HepG2 (cell line): ENCODE data around the gene RFC1. TPM values are rescaled to one million over a fixed set of nuclear protein-coding genes. Genes with fewer than 3 reads are reported as not detected.

Experiments
- ADNP ChIP-seq: sonication (generic); formaldehyde crosslinking; IDR thresholded peaks from 2 replicates; pipeline ENCODE4 v1.4.0; 2020; ENCODE audit warnings: missing genetic modification reagents
- ARNTL ChIP-seq: sonication (generic); formaldehyde crosslinking; IDR thresholded peaks from 2 replicates; pipeline ENCODE4 v1.4.0; 2020; ENCODE audit warnings: mild to moderate bottlenecking, missing genetic modification reagents
- ATAD3A ChIP-seq: sonication (generic); formaldehyde crosslinking; IDR thresholded peaks from 2 replicates; pipeline ENCODE4 v1.4.0; 2020; ENCODE audit warnings: missing genetic modification reagents
- ATF7 ChIP-seq, 2 experiments: fragments of 450-650 bp in 1 of 2; sonication (generic) in 1 of 2; formaldehyde crosslinking in 1 of 2; IDR thresholded peaks; 2 replicates each; pipeline versions ENCODE4 v1.4.0 to v1.6.1; 2016 to 2020; ENCODE audit warnings: antibody characterized with exemption in 1 of 2, mild to moderate bottlenecking in 1 of 2, missing genetic modification reagents in 1 of 2
- BCLAF1 ChIP-seq: fragments of 450-650 bp; IDR thresholded peaks from 2 replicates; pipeline ENCODE4 v1.6.1; 2017; ENCODE audit warnings: mild to moderate bottlenecking
- CTCF ChIP-seq: sonication (generic); formaldehyde crosslinking; IDR thresholded peaks from 2 replicates; pipeline ENCODE4 v1.5.0; 2020; ENCODE audit warnings: mild to moderate bottlenecking, missing genetic modification reagents, moderate library complexity
- ELK4 ChIP-seq: sonication (generic); formaldehyde crosslinking; IDR thresholded peaks from 2 replicates; pipeline ENCODE4 v1.9.0; 2021; ENCODE audit warnings: missing genetic modification reagents, borderline replicate concordance
- FOXJ3 ChIP-seq: sonication (generic); formaldehyde crosslinking; IDR thresholded peaks from 2 replicates; pipeline ENCODE4 v1.4.0; 2020; ENCODE audit warnings: missing genetic modification reagents, mild to moderate bottlenecking, borderline replicate concordance
- FOXP4 ChIP-seq: sonication (generic); formaldehyde crosslinking; IDR thresholded peaks from 2 replicates; pipeline ENCODE4 v1.4.0; 2020; ENCODE audit warnings: missing genetic modification reagents
- GPBP1L1 ChIP-seq: sonication (generic); formaldehyde crosslinking; IDR thresholded peaks from 2 replicates; pipeline ENCODE4 v1.5.0; 2020; ENCODE audit warnings: mild to moderate bottlenecking, missing genetic modification reagents
- HOMEZ ChIP-seq: IDR thresholded peaks from 2 replicates; pipeline ENCODE4 v1.6.1; 2016; ENCODE audit warnings: low read depth
- NBN ChIP-seq: fragments of 450-650 bp; conservative IDR thresholded peaks from 2 replicates; pipeline ENCODE4 v1.6.1; 2017
- NCOR1 ChIP-seq: fragments of 200-600 bp; sonication (generic); IDR thresholded peaks from 2 replicates; pipeline ENCODE4 v1.7.0; 2017; ENCODE audit warnings: antibody characterized with exemption, low read length, borderline replicate concordance
- SCMH1 ChIP-seq: sonication (generic); formaldehyde crosslinking; IDR thresholded peaks from 2 replicates; pipeline ENCODE4 v1.9.0; 2021; ENCODE audit warnings: missing genetic modification reagents, mild to moderate bottlenecking, borderline replicate concordance
- SRSF9 ChIP-seq: fragments of 200-400 bp; formaldehyde crosslinking; IDR thresholded peaks from 2 replicates; pipeline ENCODE4 v1.6.1; 2018; ENCODE audit warnings: borderline replicate concordance, mild to moderate bottlenecking, low read depth, low read length; ENCODE audit not compliant: insufficient read depth, poor library complexity, severe bottlenecking
- SSRP1 ChIP-seq: IDR thresholded peaks from 2 replicates; pipeline ENCODE4 v1.6.1; 2016; ENCODE audit warnings: control low read depth
- ZNF253 ChIP-seq: sonication (generic); formaldehyde crosslinking; IDR thresholded peaks from 2 replicates; pipeline ENCODE4 v1.8.0; 2022; ENCODE audit warnings: mild to moderate bottlenecking, missing genetic modification reagents, borderline replicate concordance
- ZNF550 ChIP-seq: sonication (generic); formaldehyde crosslinking; IDR thresholded peaks from 2 replicates; pipeline ENCODE4 v1.4.0; 2020; ENCODE audit warnings: mild to moderate bottlenecking, missing genetic modification reagents, borderline replicate concordance
- ZNF557 ChIP-seq: sonication (generic); formaldehyde crosslinking; IDR thresholded peaks from 2 replicates; pipeline ENCODE4 v1.4.0; 2020; ENCODE audit warnings: missing genetic modification reagents
- ZNF629 ChIP-seq: sonication (generic); formaldehyde crosslinking; conservative IDR thresholded peaks from 2 replicates; pipeline ENCODE4 v1.5.0; 2020; ENCODE audit warnings: missing genetic modification reagents
- polyA plus RNA-seq, 8 experiments: library from polyadenylated mRNA; depleted of rRNA in 3 of 8; stranded (reverse) in 7 of 8; unstranded in 1 of 8; fragments of >200 nt; fragmentation: Illumina TruSeq in 4 of 8; extraction: Trizol in 4 of 8; gene quantifications; 2 replicates each; pipeline versions ENCODE4 v1.2.1 to v1.2.3, GENCODE V29; 2011 to 2016; ENCODE audit warnings: low read depth in 4 of 8, missing spikeins in 1 of 8, mixed read lengths in 1 of 8; ENCODE audit not compliant: insufficient read depth in 1 of 8
- total RNA-seq, 5 experiments: library from RNA; depleted of rRNA; stranded (reverse); fragments of >200 nt; fragmentation: Illumina TruSeq; extraction: Trizol; gene quantifications; 2 replicates each; pipeline ENCODE4 v1.2.3, GENCODE V29; 2016; ENCODE audit warnings: low read depth in 1 of 5

Gene RFC1
- total and polyA plus RNA-seq, 2 of the 13 experiments (the other 11 are each of a cell fraction or from before 2014, with no cell fraction given), result 15.9 to 78.8 TPM

GRCh38 chr4:39367166-39367565, 1.0 kb upstream of the RFC1 start (continued):
- TF ChIP-seq GPBP1L1 (CRISPR knock-in tag) (no peak), SCMH1 (no peak), ARNTL (CRISPR knock-in tag) (no peak), NBN (no peak), BCLAF1 (no peak), FOXP4 (CRISPR knock-in tag) (peak; percentile 24; the same call in 1 of the 2 replicates), SSRP1 (CRISPR knock-in tag) (no peak), ZNF629 (CRISPR knock-in tag) (no peak), ZNF253 (CRISPR knock-in tag) (no peak), ELK4 (CRISPR knock-in tag) (no peak), ATF7 (IDR thresholded peaks at IDR 0.05) (no peak), ATF7 (CRISPR knock-in tag; IDR thresholded peaks at IDR 0.05) (no peak), ZNF550 (CRISPR knock-in tag) (no peak), FOXJ3 (CRISPR knock-in tag) (no peak), NCOR1 (no peak), CTCF (CRISPR knock-in tag) (peak; percentile 44), ATAD3A (CRISPR knock-in tag) (no peak), SRSF9 (no peak), ZNF557 (CRISPR knock-in tag) (no peak), ADNP (CRISPR knock-in tag) (no peak), HOMEZ (CRISPR knock-in tag) (peak; percentile 54)
